GM23248 (cell line): ENCODE measurements around the gene GOLPH3. TPM values are rescaled to one million over a fixed set of nuclear protein-coding genes. Genes with fewer than 3 reads are reported as not detected.

Experiments
- DNase-seq: peaks from one replicate; pipeline ENCODE4 v3.0.0-alpha.2; 2015
- H2AFZ ChIP-seq: fragments of 200-600 bp; sonication (generic); 2 replicates; pipeline ENCODE4 v1.6.1; 2016; ENCODE audit warnings: antibody characterized with exemption
- H3F3A ChIP-seq: fragments of 200-600 bp; sonication (generic); 2 replicates; pipeline ENCODE4 v1.6.1; 2016; ENCODE audit warnings: mild to moderate bottlenecking, antibody characterized with exemption, mixed run types; ENCODE audit not compliant: insufficient read depth
- H3K27ac ChIP-seq: fragments of 200-600 bp; sonication (generic); 2 replicates; pipeline ENCODE4 v1.5.1; 2016; ENCODE audit warnings: mild to moderate bottlenecking
- H3K27me3 ChIP-seq: fragments of 200-600 bp; sonication (generic); replicated peaks from 2 replicates; pipeline ENCODE4 v1.6.1; 2016; ENCODE audit warnings: mild to moderate bottlenecking; ENCODE audit not compliant: insufficient read depth
- H3K36me3 ChIP-seq: fragments of 200-600 bp; sonication (generic); 2 replicates; pipeline ENCODE4 v1.6.1; 2016; ENCODE audit warnings: low read depth, mild to moderate bottlenecking
- H3K4me1 ChIP-seq: fragments of 200-600 bp; sonication (generic); 2 replicates; pipeline ENCODE4 v1.6.1; 2016; ENCODE audit warnings: mild to moderate bottlenecking; ENCODE audit not compliant: insufficient read depth
- H3K4me2 ChIP-seq: fragments of 200-600 bp; sonication (generic); one replicate; pipeline ENCODE4 v1.6.1; 2016; ENCODE audit warnings: mild to moderate bottlenecking; ENCODE audit not compliant: unreplicated experiment
- H3K4me3 ChIP-seq: fragments of 200-600 bp; sonication (generic); 2 replicates; pipeline ENCODE4 v1.5.1; 2016; ENCODE audit warnings: mild to moderate bottlenecking
- H3K79me2 ChIP-seq: fragments of 200-600 bp; sonication (generic); 2 replicates; pipeline ENCODE4 v1.6.1; 2016; ENCODE audit warnings: mild to moderate bottlenecking; ENCODE audit not compliant: insufficient read depth
- H3K9ac ChIP-seq: fragments of 200-600 bp; sonication (generic); 2 replicates; pipeline ENCODE4 v1.6.1; 2016; ENCODE audit warnings: mild to moderate bottlenecking
- H3K9me2 ChIP-seq: fragments of 200-600 bp; sonication (generic); 2 replicates; pipeline ENCODE4 v1.6.1; 2016; ENCODE audit warnings: mixed run types, mild to moderate bottlenecking, moderate library complexity; ENCODE audit not compliant: insufficient read depth
- H3K9me3 ChIP-seq: fragments of 200-600 bp; sonication (generic); one replicate; pipeline ENCODE4 v1.6.1; 2017; ENCODE audit warnings: low read depth
- H4K20me1 ChIP-seq: fragments of 200-600 bp; sonication (generic); 2 replicates; pipeline ENCODE4 v1.6.0; 2016; ENCODE audit not compliant: insufficient read depth
- EZH2 ChIP-seq: fragments of 200-600 bp; sonication (generic); IDR thresholded peaks from 2 replicates; pipeline ENCODE4 v1.6.1; 2018; ENCODE audit warnings: antibody characterized with exemption, mild to moderate bottlenecking; ENCODE audit not compliant: insufficient read depth, poor library complexity, severe bottlenecking
- EZH2phosphoT487 ChIP-seq: fragments of 200-600 bp; sonication (generic); IDR thresholded peaks from 2 replicates; pipeline ENCODE4 v1.6.1; 2018; ENCODE audit warnings: antibody characterized with exemption, moderate library complexity, mild to moderate bottlenecking, low read depth; ENCODE audit not compliant: insufficient read depth
- WGBS, 2 experiments: methylation state at CpG; one replicate each; pipeline ENCODE4 v1.1.6; 2015 to 2017; ENCODE audit warnings: low lambda C conversion rate in 2 of 2, low coverage in 1 of 2; ENCODE audit errors: missing lambda C conversion rate in 2 of 2; 5-methylcytosine and 5-hydroxymethylcytosine counted together
- in situ Hi-C: fragments of 300-500 bp; cut with MboI; formaldehyde crosslinking; loops from 2 replicates; pipeline ENCODE4 v1.15.0; 2020
- polyA plus RNA-seq: library from polyadenylated mRNA; unstranded; fragments of >200 nt; fragmentation: Nextera tagmentation; extraction: Ambion mirVana; gene quantifications from 2 replicates; pipeline ENCODE4 v1.2.1, GENCODE V29; 2016
- total RNA-seq: library from RNA; depleted of rRNA; stranded (reverse); fragments of >200 nt; shearing (Covaris generic); gene quantifications from 2 replicates; pipeline ENCODE4 v1.2.3, GENCODE V29; 2014

Gene GOLPH3
- total and polyA plus RNA-seq, 2 experiments from 2014 or later = 102 to 120 TPM

DNA sequence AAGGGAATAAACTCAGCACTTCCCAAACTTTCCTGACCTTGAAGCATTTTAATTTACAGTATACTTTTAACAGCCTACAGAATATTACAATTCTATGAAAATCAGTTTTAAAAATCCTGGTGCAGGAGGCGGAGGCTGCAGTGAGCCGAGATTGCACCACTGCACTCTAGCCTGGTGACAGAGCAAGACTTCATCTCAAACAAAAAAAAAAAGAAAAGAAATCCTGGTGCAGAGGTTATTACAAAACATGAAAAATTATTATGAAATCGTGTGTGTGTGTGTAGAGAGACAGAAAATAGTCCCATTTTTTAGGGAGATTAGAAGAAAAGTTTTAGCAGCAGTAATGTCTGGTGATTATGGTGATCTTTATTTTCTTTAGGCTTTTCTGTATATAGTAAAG lies 26.9 kb downstream of the GOLPH3 start:
- H3K27ac ChIP-seq = no peak overlapping the region
- DNase-seq = peak; percentile 18

GRCh38 chr5:32145378-32145777 lies 28.7 kb downstream of the GOLPH3 start:
- Histone ChIP-seq H3F3A (peaks cover 11% of the 10 kb centered on the region; the same call in 1 of the 2 replicates), H3K9ac (no peak overlapping the region), H3K9me3 (no peaks in the 10 kb centered on the region), H3K79me2 (peaks cover 84% of the 10 kb centered on the region), H3K4me1 (peaks cover 36% of the 10 kb centered on the region), H3K27ac (no peak overlapping the region), H2AFZ (no peak overlapping the region), H3K4me3 (no peak overlapping the region), H3K9me2 (no peaks in the 10 kb centered on the region), H3K36me3 (no peaks in the 10 kb centered on the region), H3K4me2 (no peak overlapping the region), H4K20me1 (peaks cover 34% of the 10 kb centered on the region), H3K27me3 (no peaks in the 10 kb centered on the region)
- in situ Hi-C loops = no loop called here
- no peak for TF ChIP-seq EZH2
- no peak for TF ChIP-seq EZH2phosphoT487
- WGBS, 2 experiments = 60 to 70% methylated on average over 2 of the region's 2 CpGs
- DNase-seq = no peak

More for the DNA sequence above, 26.9 kb downstream of the GOLPH3 start:
- in situ Hi-C loops = no loop called here
- Histone ChIP-seq H3K9me3 (no peaks in the 10 kb centered on the region), H3K4me1 (peaks cover 39% of the 10 kb centered on the region), H3K9me2 (no peaks in the 10 kb centered on the region), H3K79me2 (peaks cover 89% of the 10 kb centered on the region), H2AFZ (no peak overlapping the region), H3K4me3 (no peak overlapping the region), H4K20me1 (peaks cover 41% of the 10 kb centered on the region), H3K9ac (no peak overlapping the region), H3K4me2 (no peak overlapping the region), H3K27me3 (no peaks in the 10 kb centered on the region), H3F3A (peaks cover 11% of the 10 kb centered on the region; the same call in 1 of the 2 replicates), H3K36me3 (no peaks in the 10 kb centered on the region)
- WGBS, 2 experiments = 49% methylated on average over 3 of the region's 3 CpGs
- no peak for TF ChIP-seq EZH2phosphoT487
- no peak for TF ChIP-seq EZH2

DNA sequence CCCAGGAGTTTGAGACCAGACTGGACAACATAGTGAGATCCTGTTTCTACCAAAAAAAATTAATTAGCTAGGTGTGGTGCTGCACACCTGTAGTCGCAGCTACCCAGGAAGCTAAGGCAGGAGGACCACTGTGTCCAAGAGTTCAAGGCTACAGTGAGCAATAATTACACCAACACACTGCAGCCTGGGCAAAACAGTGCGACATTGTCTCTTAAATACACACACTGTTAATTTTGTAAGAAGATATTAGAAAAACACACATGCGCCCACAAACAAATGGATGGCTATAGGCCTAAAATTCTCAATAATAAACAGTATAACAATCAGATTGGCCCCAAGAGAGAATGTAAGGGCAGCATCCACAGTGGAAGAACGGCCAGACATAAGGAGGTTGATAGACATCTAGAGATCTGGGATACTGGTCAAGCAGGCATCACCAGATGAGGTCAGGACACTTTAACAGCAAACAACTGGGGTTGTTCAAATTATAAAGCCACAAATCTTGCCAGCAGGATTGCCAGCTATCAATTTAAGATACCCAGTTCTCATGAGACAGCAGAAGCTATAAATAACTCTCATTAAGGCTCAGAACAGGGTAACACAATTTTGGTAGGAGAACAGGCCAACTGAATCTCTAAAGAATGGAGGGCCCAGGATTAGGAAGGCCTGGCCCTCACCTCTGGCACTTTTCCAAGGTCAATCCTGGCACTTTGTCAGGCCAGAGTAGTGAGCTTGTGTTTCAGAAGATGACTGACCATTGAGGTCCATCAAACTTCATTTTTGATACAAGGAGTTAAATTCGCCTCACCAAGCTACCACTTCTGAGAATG lies 29.5 kb downstream of the GOLPH3 start:
- Histone ChIP-seq H3K4me1 (peaks cover 28% of the 10 kb centered on the region), H3K27me3 (no peaks in the 10 kb centered on the region), H4K20me1 (peaks cover 36% of the 10 kb centered on the region), H3K36me3 (no peaks in the 10 kb centered on the region), H2AFZ (no peak overlapping the region), H3K9me3 (no peaks in the 10 kb centered on the region), H3K9ac (no peak overlapping the region), H3K27ac (peak overlapping the region; percentile 35), H3K4me2 (no peak overlapping the region), H3F3A (peaks cover 16% of the 10 kb centered on the region), H3K4me3 (no peak overlapping the region; the same call in 1 of the 2 replicates), H3K9me2 (no peaks in the 10 kb centered on the region), H3K79me2 (peaks cover 84% of the 10 kb centered on the region)
- DNase-seq = no peak
- TF ChIP-seq EZH2phosphoT487 = no peak
- TF ChIP-seq EZH2 = no peak
- in situ Hi-C loops = no loop called here
- WGBS, 2 experiments = 97 to 98% methylated on average over 5 of the region's 5 CpGs

DNA sequence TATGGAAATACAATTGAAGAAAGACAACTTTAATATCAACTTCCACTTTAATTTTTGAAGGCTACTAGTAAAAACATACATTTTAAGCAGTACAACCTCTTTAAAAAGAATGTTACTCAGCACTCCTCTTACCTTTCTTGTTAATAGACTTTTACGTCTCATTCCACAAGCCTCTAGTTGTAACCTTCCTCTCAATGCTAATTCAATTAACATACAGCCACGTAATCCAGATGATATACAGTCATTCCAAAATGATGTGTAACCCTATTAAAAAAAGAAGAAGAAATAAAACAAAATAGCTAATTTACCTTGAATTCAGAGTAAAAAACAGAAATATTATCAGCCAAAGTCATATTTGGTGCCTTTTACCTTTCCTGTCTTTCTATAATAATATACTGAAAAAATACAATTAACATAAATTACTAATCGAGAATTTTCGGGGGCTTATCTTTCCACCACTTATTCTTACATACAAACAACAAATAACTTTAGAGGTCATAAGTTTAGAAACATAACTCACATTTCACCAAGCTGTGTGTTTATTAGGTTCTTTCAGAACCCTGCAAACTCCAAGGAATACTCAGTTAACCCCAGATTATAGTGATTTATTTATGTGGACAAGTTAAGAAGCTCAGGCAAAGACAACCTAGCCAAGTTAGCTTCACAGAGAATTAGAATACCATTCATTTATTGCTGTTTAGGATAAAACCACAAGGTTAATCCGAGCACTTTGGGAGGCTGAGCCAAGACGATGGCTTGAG lies 30.3 kb downstream of the GOLPH3 start:
- H3K9me2 ChIP-seq = no peaks in the 10 kb centered on the region
- TF ChIP-seq EZH2 (no peak), EZH2phosphoT487 (no peak)
- H3K9ac ChIP-seq = no peak overlapping the region
- H3F3A ChIP-seq = peaks cover 23% of the 10 kb centered on the region
- H3K9me3 ChIP-seq = no peaks in the 10 kb centered on the region
- peaks cover 28% of the 10 kb centered on the region for H3K4me1 ChIP-seq
- peak overlapping the region; percentile 3; the same call in 1 of the 2 replicates for H3K4me3 ChIP-seq
- 57 to 61% methylated on average over 6 of the region's 6 CpGs for WGBS, 2 experiments
- in situ Hi-C loops = no loop called here
- H2AFZ ChIP-seq = no peak overlapping the region
- peak overlapping the region; percentile 17 for H3K4me2 ChIP-seq
- H3K36me3 ChIP-seq = no peaks in the 10 kb centered on the region
- H3K27ac ChIP-seq = peak overlapping the region; percentile 35
- H4K20me1 ChIP-seq = peaks cover 40% of the 10 kb centered on the region
- peak; percentile 66 for DNase-seq
- no peaks in the 10 kb centered on the region for H3K27me3 ChIP-seq
- peaks cover 84% of the 10 kb centered on the region for H3K79me2 ChIP-seq
